ENCODE results near the gene COQ7.
A peak's percentile ranks its signal among the peaks of the same experiment; 100 is the strongest.

COQ7 gene

GRCh38 chr16:19113577-19114358 lies 46.4 kb downstream of the COQ7 start, which contains the start of gene ITPRIPL2:
Gene ITPRIPL2, plus strand, starts transcription at chr16:19113964. Its CDS starts 498 bp downstream, at chr16:19114462.
- peak; percentile 90 for DNase-seq

GRCh38 chr16:19114359-19115147 lies 47.1 kb downstream of the COQ7 start:
- peak; percentile 70 for DNase-seq

DNA sequence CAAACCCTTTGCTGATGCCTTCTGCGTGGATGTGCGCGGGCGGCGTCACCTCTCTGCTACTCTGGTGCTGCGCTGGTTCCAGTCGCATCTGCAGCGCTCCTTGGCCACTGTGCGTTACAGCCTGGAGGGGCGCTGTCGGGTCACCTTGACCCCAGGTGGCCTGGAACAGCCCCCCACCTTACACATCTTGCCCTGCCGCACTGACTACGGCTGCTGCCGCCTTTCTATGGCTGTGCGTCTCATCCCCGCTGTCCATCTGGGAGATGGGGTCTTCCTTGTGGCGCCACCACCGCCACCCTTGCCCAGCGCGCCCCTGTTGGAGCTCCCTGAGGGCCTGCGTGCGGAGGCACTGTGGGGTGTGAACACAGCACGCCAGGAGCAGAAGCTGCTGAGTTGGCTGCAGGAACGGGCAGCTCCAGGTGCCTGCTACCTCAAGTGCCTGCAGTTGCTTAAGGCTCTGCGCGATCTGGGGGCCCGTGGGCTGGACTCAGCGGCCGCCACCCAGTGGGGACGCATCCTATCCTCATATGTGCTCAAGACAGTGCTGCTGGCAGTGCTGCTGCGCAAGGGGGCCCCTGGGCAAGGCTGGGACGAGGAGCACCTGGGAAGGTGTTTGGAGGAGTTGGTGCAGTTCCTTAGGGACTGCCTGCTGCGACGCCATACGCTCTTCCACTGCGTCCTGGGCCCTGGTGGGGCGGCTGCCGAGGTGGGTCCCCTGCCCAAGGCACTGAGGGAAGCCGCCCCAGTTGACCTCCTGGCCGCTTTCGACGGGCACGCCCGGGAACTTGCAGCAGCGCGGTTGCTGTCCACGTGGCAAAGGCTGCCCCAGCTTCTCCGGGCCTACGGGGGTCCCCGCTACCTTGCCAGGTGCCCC lies 48.0 kb downstream of the COQ7 start:
- no peak for DNase-seq

- no peak for DNase-seq
Observed at GRCh38 chr16:19116711-19117449, 49.5 kb downstream of the COQ7 start.

DNA sequence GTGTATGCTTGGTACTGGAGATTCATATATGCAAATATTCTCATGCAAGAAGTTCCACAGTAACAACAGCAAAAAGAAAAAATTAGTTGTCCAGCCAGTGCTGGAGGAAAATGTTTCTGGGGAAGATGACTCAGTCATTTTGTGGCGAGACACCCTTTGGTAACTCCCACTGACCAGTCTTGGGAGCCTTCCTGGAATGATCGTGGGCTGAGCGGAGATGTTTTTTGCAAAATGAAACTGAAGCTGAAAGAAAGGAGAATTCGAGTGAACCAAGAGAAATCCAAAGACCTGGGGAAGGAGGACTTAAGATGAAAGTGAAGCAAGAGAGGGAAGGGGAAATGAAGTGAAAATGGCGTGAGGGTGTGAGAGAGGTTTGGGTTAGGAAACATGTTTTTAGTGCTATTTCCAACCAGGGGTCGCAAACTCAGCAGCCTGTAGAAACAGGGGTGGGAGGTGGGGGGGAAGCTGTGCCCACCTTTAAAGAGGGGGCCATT lies 51.6 kb downstream of the COQ7 start:
- DNase-seq: peak; percentile 78

DNA sequence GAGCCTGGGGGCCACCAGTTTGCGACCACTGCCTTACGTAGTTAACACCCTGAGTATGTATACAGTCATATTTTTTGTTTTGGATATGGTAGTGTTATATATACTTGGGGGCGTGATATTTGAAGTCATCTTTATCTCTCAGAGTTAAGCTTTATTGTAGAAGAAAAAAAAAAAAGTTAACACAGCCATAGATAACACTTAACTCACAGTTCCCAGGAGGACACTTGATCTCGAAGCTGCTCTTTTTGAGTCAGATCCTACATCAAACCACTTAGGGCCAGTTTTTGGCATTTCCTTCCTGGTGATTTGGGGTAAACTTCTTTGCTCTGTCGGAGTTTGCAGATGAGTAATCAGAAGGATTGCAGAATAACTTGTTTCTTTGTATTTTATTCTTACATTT lies 52.1 kb downstream of the COQ7 start:
- DNase-seq: no peak

- no peak for DNase-seq
Observed at GRCh38 chr16:19123535-19124178, 56.2 kb downstream of the COQ7 start.

GRCh38 chr16:19126300-19126699 lies 58.9 kb downstream of the COQ7 start:
- no peak for DNase-seq

GRCh38 chr16:19127205-19127604 lies 59.8 kb downstream of the COQ7 start:
- no peak for DNase-seq

GRCh38 chr16:19127674-19128131 lies 60.3 kb downstream of the COQ7 start:
- DNase-seq: no peak

GRCh38 chr16:19128454-19129200 lies 61.2 kb downstream of the COQ7 start:
- DNase-seq: no peak

Data from islet precursor cell (in vitro differentiated cells).